Keratinocyte (primary cell): ENCODE measurements around the gene CXXC5. TPM values are rescaled to one million over a fixed set of nuclear protein-coding genes. Genes with fewer than 3 reads are reported as not detected.
A peak's percentile ranks its signal among the peaks of the same experiment; 100 is the strongest.
"Not testable (repeated sequence)": the region's sequence is repeated elsewhere in the genome, so short reads cannot be mapped to it uniquely, and the experiment has no call there.

ENCODE experiments used
- DNase-seq: peaks from one replicate; pipeline ENCODE4 v3.0.0-alpha.2; 2011; ENCODE audit warnings: low read depth, missing footprints, low spot score
- FAIRE-seq: peaks from 2 replicates; lab custom pipeline; 2011; peaks lifted over from hg19 to GRCh38; lab: Jason Lieb, UNC
- H2AFZ ChIP-seq: 2 replicates; pipeline ENCODE4 v1.6.0; 2012; ENCODE audit warnings: low read length, control low read depth, inconsistent platforms; ENCODE audit not compliant: control insufficient read depth
- H3K27ac ChIP-seq: 2 replicates; pipeline ENCODE4 v1.5.1; 2011; ENCODE audit warnings: low read length; ENCODE audit not compliant: control insufficient read depth, insufficient read depth
- H3K27me3 ChIP-seq: 3 replicates; pipeline ENCODE4 v1.6.0; 2011; ENCODE audit warnings: low read length; ENCODE audit not compliant: control insufficient read depth, insufficient read depth; ENCODE audit errors: extremely low read depth
- H3K36me3 ChIP-seq, 2 experiments: 2 replicates in 1 of 2; 3 replicates in 1 of 2; pipeline ENCODE4 v1.5.1; 2011; ENCODE audit warnings: low read length in 2 of 2, mild to moderate bottlenecking in 1 of 2; ENCODE audit not compliant: control insufficient read depth in 2 of 2, insufficient read depth in 2 of 2; ENCODE audit errors: extremely low read depth in 1 of 2
- H3K4me1 ChIP-seq: 3 replicates; pipeline ENCODE4 v1.5.1; 2011; ENCODE audit warnings: low read length; ENCODE audit not compliant: control insufficient read depth, insufficient read depth; ENCODE audit errors: extremely low read depth
- H3K4me2 ChIP-seq: 3 replicates; pipeline ENCODE4 v1.6.0; 2011; ENCODE audit warnings: low read depth, low read length; ENCODE audit not compliant: control insufficient read depth, insufficient read depth; ENCODE audit errors: extremely low read depth
- H3K4me3 ChIP-seq, 3 experiments: fragments of 200-600 bp in 1 of 3; sonication (generic) in 1 of 3; 2 replicates in 2 of 3; 3 replicates in 1 of 3; pipeline ENCODE4 v1.5.1; 2011 to 2016; ENCODE audit warnings: low read length in 3 of 3, mild to moderate bottlenecking in 3 of 3, control low read depth in 2 of 3, inconsistent platforms in 1 of 3, low read depth in 1 of 3, mixed read lengths in 1 of 3, mixed run types in 1 of 3, moderate library complexity in 1 of 3; ENCODE audit not compliant: control insufficient read depth in 2 of 3, insufficient read depth in 2 of 3; ENCODE audit errors: extremely low read depth in 1 of 3
- H3K79me2 ChIP-seq: 2 replicates; pipeline ENCODE4 v1.6.0; 2012; ENCODE audit warnings: low read length; ENCODE audit not compliant: control insufficient read depth, insufficient read depth
- H3K9ac ChIP-seq: 3 replicates; pipeline ENCODE4 v1.6.0; 2011; ENCODE audit warnings: low read length; ENCODE audit not compliant: control insufficient read depth, insufficient read depth; ENCODE audit errors: extremely low read depth
- H3K9me1 ChIP-seq: 3 replicates; pipeline ENCODE4 v1.6.0; 2011; ENCODE audit warnings: low read length; ENCODE audit not compliant: control insufficient read depth, insufficient read depth; ENCODE audit errors: extremely low read depth
- H3K9me3 ChIP-seq: 2 replicates; pipeline ENCODE4 v1.5.1; 2012; ENCODE audit warnings: low read depth, low read length; ENCODE audit not compliant: control insufficient read depth
- H4K20me1 ChIP-seq: 3 replicates; pipeline ENCODE4 v1.6.0; 2011; ENCODE audit warnings: low read length; ENCODE audit not compliant: control insufficient read depth, insufficient read depth; ENCODE audit errors: extremely low read depth
- EZH2 ChIP-seq: IDR thresholded peaks from one replicate; pipeline ENCODE4 v1.6.1; 2012; ENCODE audit warnings: inconsistent platforms, mild to moderate bottlenecking, low read length, moderate library complexity
- dilution Hi-C: fragments of 300-500 bp; cut with MboI; formaldehyde crosslinking; loops from one replicate; pipeline ENCODE4 v1.7.0; 2020; ENCODE audit warnings: low sequenced_read_pairs; ENCODE audit not compliant: extremely low pct_ligation_motif_present
- polyA plus RNA-seq, 5 experiments: library from polyadenylated mRNA; depleted of rRNA in 3 of 5; stranded (reverse) in 3 of 5; stranded (forward) in 1 of 5; unstranded in 1 of 5; fragments of >200 nt; gene quantifications; 1 replicate in 1 of 5; 2 replicates in 3 of 5; 3 replicates in 1 of 5; pipeline versions ENCODE4 v1.2.1 to v1.2.3, GENCODE V29; 2011 to 2012; ENCODE audit warnings: missing spikeins in 2 of 5, low read depth in 1 of 5, low replicate concordance in 1 of 5
- TF ChIP-seq, protein P1 (sequence below), 3 experiments: IDR thresholded peaks in 1 of 3; conservative IDR thresholded peaks in 1 of 3; optimal IDR thresholded peaks in 1 of 3; 2 replicates in 2 of 3; 3 replicates in 1 of 3; pipeline versions ENCODE3 to v1.5.1; 2011; ENCODE audit warnings: low read length in 3 of 3, mild to moderate bottlenecking in 3 of 3, moderate library complexity in 2 of 3, control low read depth in 1 of 3, inconsistent platforms in 1 of 3; ENCODE audit not compliant: insufficient read depth in 2 of 3; ENCODE audit errors: extremely low read depth in 1 of 3

Gene CXXC5
- polyA plus RNA-seq, 1 donor (not counting 4 experiments of a cell fraction or from before 2014, with no cell fraction given) = 1.0 TPM

DNA sequence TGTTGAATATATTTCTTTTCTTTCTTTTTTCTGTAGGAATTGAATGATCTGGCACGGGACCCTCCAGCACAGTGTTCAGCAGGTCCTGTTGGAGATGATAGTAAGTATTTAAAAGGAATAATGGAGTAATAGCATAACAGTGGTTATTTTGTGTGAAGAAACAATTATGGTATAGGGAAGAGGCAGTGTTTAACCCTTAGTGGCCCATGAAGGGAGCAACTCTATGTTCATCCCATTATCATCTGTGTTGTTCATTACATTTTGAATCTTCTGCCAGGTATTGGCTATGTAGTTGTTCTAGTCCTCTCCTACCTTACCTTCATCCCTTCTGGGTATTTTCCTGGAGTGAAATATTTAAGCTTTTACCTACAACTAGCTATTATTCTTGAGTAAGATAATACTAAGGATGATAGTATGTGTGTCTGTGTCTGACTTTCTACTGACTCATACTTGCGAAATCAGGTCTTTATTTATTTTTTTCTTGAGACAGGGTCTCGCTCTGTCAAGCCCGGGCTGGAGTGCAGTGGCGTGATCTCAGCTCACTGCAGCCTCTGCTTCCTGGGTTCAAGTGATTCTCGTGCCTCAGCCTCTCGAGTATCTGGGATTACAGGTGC is 47.7 kb upstream of the CXXC5 start:
- DNase-seq = peak; percentile 48
- peak overlapping the region; percentile 64 for H3K27ac ChIP-seq
- no peaks in the 10 kb centered on the region for H3K9me1 ChIP-seq
- H3K36me3 ChIP-seq = peaks cover 8 to 9% of the 10 kb centered on the region in 2 experiments
- no peaks in the 10 kb centered on the region for H3K27me3 ChIP-seq
- dilution Hi-C loops = no loop called here
- peaks cover 11% of the 10 kb centered on the region for H3K4me1 ChIP-seq
- no peak overlapping the region for H2AFZ ChIP-seq
- peaks cover 51% of the 10 kb centered on the region for H3K79me2 ChIP-seq
- peak; percentile 58 for FAIRE-seq
- peaks cover 2% of the 10 kb centered on the region for H4K20me1 ChIP-seq
- peak overlapping the region; percentile 17 for H3K4me2 ChIP-seq
- TF ChIP-seq, protein P1, sequence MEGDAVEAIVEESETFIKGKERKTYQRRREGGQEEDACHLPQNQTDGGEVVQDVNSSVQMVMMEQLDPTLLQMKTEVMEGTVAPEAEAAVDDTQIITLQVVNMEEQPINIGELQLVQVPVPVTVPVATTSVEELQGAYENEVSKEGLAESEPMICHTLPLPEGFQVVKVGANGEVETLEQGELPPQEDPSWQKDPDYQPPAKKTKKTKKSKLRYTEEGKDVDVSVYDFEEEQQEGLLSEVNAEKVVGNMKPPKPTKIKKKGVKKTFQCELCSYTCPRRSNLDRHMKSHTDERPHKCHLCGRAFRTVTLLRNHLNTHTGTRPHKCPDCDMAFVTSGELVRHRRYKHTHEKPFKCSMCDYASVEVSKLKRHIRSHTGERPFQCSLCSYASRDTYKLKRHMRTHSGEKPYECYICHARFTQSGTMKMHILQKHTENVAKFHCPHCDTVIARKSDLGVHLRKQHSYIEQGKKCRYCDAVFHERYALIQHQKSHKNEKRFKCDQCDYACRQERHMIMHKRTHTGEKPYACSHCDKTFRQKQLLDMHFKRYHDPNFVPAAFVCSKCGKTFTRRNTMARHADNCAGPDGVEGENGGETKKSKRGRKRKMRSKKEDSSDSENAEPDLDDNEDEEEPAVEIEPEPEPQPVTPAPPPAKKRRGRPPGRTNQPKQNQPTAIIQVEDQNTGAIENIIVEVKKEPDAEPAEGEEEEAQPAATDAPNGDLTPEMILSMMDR (optimal IDR thresholded peaks at IDR 0.05 in 1 of 3, IDR thresholded peaks at IDR 0.05 in 1 of 3, conservative IDR thresholded peaks at IDR 0.05 in 1 of 3; ENCODE audit: extremely low read depth in 1 of 3, insufficient read depth in 2 of 3, low read length in 3 of 3) = no peak
- no peak for TF ChIP-seq EZH2
- no peak overlapping the region for H3K9ac ChIP-seq
- no peaks in the 10 kb centered on the region for H3K9me3 ChIP-seq
- no peak overlapping the region for H3K4me3 ChIP-seq

DNA sequence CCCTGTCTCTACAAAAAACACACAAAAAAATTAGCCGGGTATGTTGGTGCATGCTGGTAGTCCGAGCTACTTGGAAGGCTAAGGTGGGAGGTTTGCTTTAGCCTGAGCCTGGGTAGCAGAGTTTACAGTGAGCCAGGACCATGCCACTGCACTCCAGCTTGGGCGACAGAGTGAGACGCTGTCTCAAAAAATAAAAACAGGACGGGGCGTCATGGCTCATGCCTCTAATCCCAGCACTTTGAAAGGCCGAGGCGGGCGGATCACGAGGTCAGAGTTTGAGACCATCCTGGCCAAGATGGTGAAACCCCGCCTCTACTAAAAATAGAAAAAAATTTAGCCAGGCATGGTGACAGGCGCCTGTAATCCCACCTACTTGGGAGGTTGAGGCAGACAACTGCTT is 46.7 kb upstream of the CXXC5 start:
- no peak overlapping the region for H3K4me3 ChIP-seq
- no peaks in the 10 kb centered on the region for H3K9me3 ChIP-seq
- H3K9me1 ChIP-seq = peaks cover 3% of the 10 kb centered on the region
- no peak overlapping the region for H2AFZ ChIP-seq
- FAIRE-seq (no peak), DNase-seq (no peak)
- peaks cover 48% of the 10 kb centered on the region for H3K79me2 ChIP-seq
- H3K4me1 ChIP-seq = peaks cover 11% of the 10 kb centered on the region
- H3K27me3 ChIP-seq = no peaks in the 10 kb centered on the region
- dilution Hi-C loops = no loop called here
- TF ChIP-seq EZH2 = no peak
- TF ChIP-seq, protein P1 (optimal IDR thresholded peaks at IDR 0.05 in 1 of 3, IDR thresholded peaks at IDR 0.05 in 1 of 3, conservative IDR thresholded peaks at IDR 0.05 in 1 of 3; ENCODE audit: extremely low read depth in 1 of 3, insufficient read depth in 2 of 3, low read length in 3 of 3) = no peak
- H4K20me1 ChIP-seq = peaks cover 2% of the 10 kb centered on the region
- H3K27ac ChIP-seq = no peak overlapping the region
- no peak overlapping the region for H3K9ac ChIP-seq
- H3K36me3 ChIP-seq = peaks cover 10 to 13% of the 10 kb centered on the region in 2 experiments
- H3K4me2 ChIP-seq = no peak overlapping the region

DNA sequence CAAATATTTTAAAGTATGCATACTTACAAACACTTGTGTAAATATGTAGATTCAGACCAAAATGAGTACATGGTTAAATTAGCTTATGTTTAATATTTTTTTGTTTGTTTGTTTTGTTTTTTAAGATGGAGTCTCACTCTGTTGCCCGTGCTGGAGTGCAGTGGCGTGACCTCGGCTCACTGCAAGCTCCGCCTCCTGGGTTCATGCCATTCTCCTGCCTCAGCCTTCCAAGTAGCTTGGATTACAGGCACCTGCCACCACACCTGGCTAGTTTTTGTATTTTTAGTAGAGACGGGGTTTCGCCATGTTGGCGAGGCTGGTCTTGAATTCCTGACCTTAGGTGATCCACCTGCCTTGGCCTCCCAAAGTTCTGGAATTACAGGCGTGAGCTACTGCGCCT is 46.2 kb upstream of the CXXC5 start:
- DNase-seq, H3K4me2 ChIP-seq, H3K4me3 ChIP-seq, H2AFZ ChIP-seq, H3K27ac ChIP-seq, H4K20me1 ChIP-seq, FAIRE-seq, H3K9ac ChIP-seq, H3K9me1 ChIP-seq, H3K9me3 ChIP-seq, dilution Hi-C loops, H3K27me3 ChIP-seq: not testable (repeated sequence)
- H3K79me2 ChIP-seq = peaks cover 50% of the 10 kb centered on the region
- peaks cover 11% of the 10 kb centered on the region for H3K4me1 ChIP-seq
- peaks cover 10 to 14% of the 10 kb centered on the region in 2 experiments for H3K36me3 ChIP-seq
